Neural progenitor cell (in vitro differentiated cells): ENCODE data around the gene GTPBP6.

Source experiments
- CTCF ChIP-seq: fragments of 200-600 bp; sonication (generic); IDR thresholded peaks from 2 replicates; pipeline ENCODE4 v1.5.1; 2017; ENCODE audit warnings: antibody characterized with exemption, mild to moderate bottlenecking
- EZH2 ChIP-seq: fragments of 200-600 bp; sonication (generic); IDR thresholded peaks from 2 replicates; pipeline ENCODE4 v1.6.1; 2017; ENCODE audit warnings: antibody characterized with exemption, mild to moderate bottlenecking, moderate library complexity
- EZH2phosphoT487 ChIP-seq: fragments of 200-600 bp; sonication (generic); IDR thresholded peaks from 2 replicates; pipeline ENCODE4 v1.6.1; 2017; ENCODE audit warnings: antibody characterized with exemption

GRCh38 chrX:353566-354535 is 35.3 kb upstream of the GTPBP6 start:
- TF ChIP-seq CTCF (no peak), EZH2 (no peak), EZH2phosphoT487 (no peak)
